ENCODE results near the gene TMEM107. TPM values are rescaled to one million over a fixed set of nuclear protein-coding genes. Genes with fewer than 3 reads are reported as not detected.

TMEM107 gene
- total RNA-seq, 2 experiments from 2014 or later = 33.4 to 35.9 TPM

DNA sequence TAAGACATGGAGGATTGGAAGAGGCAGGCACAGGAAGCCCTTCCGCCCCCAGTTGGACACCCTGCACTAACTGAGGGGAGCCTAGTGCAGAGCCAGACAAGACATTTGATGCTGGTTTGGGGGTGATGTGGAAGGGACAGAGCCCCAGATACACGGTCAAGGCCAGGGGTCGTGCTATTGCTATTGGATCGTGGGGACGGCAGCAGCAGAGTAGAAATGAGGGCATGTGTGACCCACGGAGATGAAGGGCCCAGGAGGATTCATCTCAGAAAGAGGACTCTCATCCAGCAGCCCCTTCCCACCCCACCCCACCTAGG, 11.4 kb downstream of the TMEM107 start:
- Mint-ChIP-seq H3K4me1 (ENCODE audit: low read depth) (peaks cover 43% of the 10 kb centered on the region), H3K9me3 (no peaks in the 10 kb centered on the region)
- POLR2A ChIA-PET = interaction anchor here (0.8 to 22.8 kb wide), 13 partner anchors 7 to 478 kb away, joined by 3 to 476 read pairs (median 5); partner anchors contain the start of genes HES7 and TMEM107

DNA sequence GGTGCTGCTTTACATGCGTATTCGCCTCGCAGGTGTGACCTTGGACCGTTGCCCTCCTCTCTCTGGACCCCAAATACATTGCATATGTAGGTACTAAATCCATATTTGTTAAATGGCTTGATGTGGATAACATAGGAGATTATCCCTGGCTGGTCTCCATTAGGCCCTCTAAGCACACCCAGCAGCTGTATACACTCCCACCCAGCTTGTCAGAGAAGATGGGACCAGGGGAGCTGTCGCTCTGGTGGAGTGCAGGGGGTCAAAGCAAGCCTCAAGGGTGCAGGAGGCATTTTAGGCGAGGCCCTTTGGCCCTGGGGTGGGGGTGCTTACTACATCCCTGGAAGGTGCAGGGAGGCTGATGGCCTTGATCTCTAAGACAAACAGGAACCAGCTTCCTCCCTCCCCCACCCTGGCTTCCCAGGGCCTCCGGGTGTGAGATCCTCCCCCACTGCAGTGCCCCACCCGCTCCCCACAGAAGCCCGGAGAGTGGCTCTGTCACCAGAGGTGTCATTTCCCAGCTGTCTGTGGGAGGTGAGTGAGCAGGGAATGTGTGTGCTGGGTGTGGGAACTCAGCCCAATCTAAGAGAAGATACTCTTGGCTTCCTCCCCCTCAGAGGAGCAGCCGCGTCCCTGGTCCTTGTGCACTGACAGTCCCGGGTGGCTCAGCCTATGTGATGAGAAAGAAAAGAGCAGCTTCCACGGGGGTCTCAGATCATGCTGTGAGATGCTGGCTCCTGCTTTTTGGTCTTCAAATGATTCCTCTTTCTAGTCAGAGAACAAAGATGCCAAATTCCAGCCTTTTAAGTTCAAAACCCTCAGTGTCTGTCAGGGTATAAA, 12.0 kb downstream of the TMEM107 start:
- CTCF ChIA-PET = interaction anchor here (0.6 to 1.3 kb wide), 7 partner anchors 9 to 82 kb away, joined by 3 to 4 read pairs (median 3); partner anchors contain the start of gene ALOXE3
- Mint-ChIP-seq H3K4me3 (peak overlapping the region; percentile 77), H3K27ac (peak overlapping the region; percentile 99), H3K27me3 (no peaks in the 10 kb centered on the region), H3K36me3 (ENCODE audit: low read depth) (peaks cover 23% of the 10 kb centered on the region), H3K4me1 (ENCODE audit: low read depth) (peaks cover 49% of the 10 kb centered on the region), H3K9me3 (no peaks in the 10 kb centered on the region)
- ATAC-seq (peak; percentile 64), DNase-seq (peak; percentile 88)
- TF ChIP-seq, protein P1, sequence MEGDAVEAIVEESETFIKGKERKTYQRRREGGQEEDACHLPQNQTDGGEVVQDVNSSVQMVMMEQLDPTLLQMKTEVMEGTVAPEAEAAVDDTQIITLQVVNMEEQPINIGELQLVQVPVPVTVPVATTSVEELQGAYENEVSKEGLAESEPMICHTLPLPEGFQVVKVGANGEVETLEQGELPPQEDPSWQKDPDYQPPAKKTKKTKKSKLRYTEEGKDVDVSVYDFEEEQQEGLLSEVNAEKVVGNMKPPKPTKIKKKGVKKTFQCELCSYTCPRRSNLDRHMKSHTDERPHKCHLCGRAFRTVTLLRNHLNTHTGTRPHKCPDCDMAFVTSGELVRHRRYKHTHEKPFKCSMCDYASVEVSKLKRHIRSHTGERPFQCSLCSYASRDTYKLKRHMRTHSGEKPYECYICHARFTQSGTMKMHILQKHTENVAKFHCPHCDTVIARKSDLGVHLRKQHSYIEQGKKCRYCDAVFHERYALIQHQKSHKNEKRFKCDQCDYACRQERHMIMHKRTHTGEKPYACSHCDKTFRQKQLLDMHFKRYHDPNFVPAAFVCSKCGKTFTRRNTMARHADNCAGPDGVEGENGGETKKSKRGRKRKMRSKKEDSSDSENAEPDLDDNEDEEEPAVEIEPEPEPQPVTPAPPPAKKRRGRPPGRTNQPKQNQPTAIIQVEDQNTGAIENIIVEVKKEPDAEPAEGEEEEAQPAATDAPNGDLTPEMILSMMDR (IDR thresholded peaks at IDR 0.05) = no peak
- intact Hi-C loops (cut with micrococcal nuclease) = no loop called here
- POLR2A ChIA-PET = interaction anchor here (0.7 to 22.8 kb wide), 17 partner anchors 8 to 478 kb away, joined by 3 to 476 read pairs (median 5); partner anchors contain the start of genes AURKB, HES7 and TMEM107

More for the DNA sequence above, 11.4 kb downstream of the TMEM107 start:
- H3K27me3 Mint-ChIP-seq = no peaks in the 10 kb centered on the region
- CTCF ChIA-PET = interaction anchor here (0.6 to 1.3 kb wide), 4 partner anchors 28 to 82 kb away, joined by 3 to 4 read pairs (median 3); no protein-coding TSS in a partner anchor
- H3K36me3 Mint-ChIP-seq (ENCODE audit: low read depth) = peaks cover 21% of the 10 kb centered on the region
- DNase-seq = no peak
- peak overlapping the region; percentile 77 for H3K4me3 Mint-ChIP-seq
- TF ChIP-seq, protein P1 (IDR thresholded peaks at IDR 0.05) = no peak
- peak overlapping the region; percentile 99 for H3K27ac Mint-ChIP-seq
- intact Hi-C loops (cut with micrococcal nuclease) = no loop called here
- peak; percentile 9 for ATAC-seq

DNA sequence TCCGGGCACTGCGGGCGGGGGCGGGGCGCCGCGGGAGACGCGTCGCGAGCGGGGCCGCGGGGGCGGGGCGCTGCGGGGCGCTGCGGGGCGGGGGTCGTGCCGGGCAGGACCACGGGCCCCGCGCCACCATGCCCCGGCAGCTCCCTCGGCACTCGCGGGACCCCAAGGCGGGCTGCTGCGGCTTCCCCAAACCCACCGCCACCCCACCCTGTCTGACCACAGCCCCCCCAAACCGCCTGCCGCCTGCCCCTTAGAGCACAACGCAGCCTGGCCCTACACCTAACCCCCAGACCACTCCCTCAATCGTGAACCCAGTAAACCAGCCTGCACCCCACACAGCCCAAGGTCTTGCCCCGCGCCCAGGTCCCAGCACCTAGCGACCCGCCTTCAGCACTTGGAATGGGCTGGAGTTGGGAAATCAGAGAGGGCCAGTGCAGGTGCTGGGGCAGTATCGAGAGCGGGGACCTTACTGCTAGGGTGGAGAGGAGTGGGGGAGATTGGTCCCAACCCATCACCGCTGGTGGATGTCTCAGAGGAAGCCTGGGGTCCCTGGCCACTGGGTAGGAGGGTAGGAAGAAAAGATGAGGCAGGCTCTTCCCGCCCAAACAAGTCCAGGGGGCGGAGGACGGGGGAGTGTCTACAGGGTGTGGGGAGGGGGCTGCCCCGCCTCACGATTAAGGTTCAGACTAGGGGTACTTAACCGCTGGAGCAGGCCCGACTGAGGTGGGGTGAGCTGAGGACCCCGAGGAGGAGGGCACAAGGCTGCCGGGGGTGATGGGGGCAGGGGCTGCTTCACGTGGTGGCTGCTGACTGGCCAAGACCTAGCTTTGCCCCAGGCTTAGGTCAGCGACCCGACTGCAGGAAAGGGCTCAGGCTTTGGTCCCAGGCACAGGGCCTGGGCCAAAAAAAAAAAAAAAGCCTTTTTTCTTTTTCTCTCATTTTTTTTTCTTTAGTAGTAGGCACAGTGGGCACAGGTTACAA, 12.9 kb downstream of the TMEM107 start:
- peaks cover 56% of the 10 kb centered on the region for H3K4me1 Mint-ChIP-seq (ENCODE audit: low read depth)
- no peaks in the 10 kb centered on the region for H3K27me3 Mint-ChIP-seq
- DNase-seq (peak; percentile 57), ATAC-seq (peak; percentile 10)
- peak overlapping the region; percentile 88 for H3K4me3 Mint-ChIP-seq
- H3K36me3 Mint-ChIP-seq (ENCODE audit: low read depth) = peaks cover 29% of the 10 kb centered on the region
- H3K9me3 Mint-ChIP-seq = no peaks in the 10 kb centered on the region
- ChIA-PET CTCF (interaction anchor here (0.9 to 3.2 kb wide), 7 partner anchors 10 to 83 kb away, joined by 3 to 11 read pairs (median 4); partner anchors contain the start of gene ALOXE3), POLR2A (interaction anchor here (0.7 to 22.8 kb wide), 21 partner anchors 9 to 477 kb away, joined by 3 to 476 read pairs (median 5); partner anchors contain the start of genes AURKB, BORCS6, HES7 and TMEM107)
- intact Hi-C loops (cut with micrococcal nuclease) = no loop called here
- TF ChIP-seq, protein P1 (IDR thresholded peaks at IDR 0.05) = no peak
- peak overlapping the region; percentile 99 for H3K27ac Mint-ChIP-seq

- TF ChIP-seq, protein P1 (IDR thresholded peaks at IDR 0.05) = no peak
- H3K9me3 Mint-ChIP-seq = no peaks in the 10 kb centered on the region
- POLR2A ChIA-PET = interaction anchor here (0.8 to 22.8 kb wide), 7 partner anchors 9 to 86 kb away, joined by 3 to 476 read pairs (median 13); partner anchors contain the start of genes BORCS6, CTC1 and HES7
- H3K36me3 Mint-ChIP-seq (ENCODE audit: low read depth) = peaks cover 30% of the 10 kb centered on the region
- peak; percentile 86 for DNase-seq
- CTCF ChIA-PET = interaction anchor here (3.2 kb wide), 1 partner anchor 44 kb away, joined by 11 read pairs; the partner anchor contains the start of gene ALOXE3
- H3K4me1 Mint-ChIP-seq (ENCODE audit: low read depth) = peaks cover 57% of the 10 kb centered on the region
- ATAC-seq = peak; percentile 32
- intact Hi-C loops (cut with micrococcal nuclease) = no loop called here
- peak within 1 kb of the TSS; percentile 88 for H3K4me3 Mint-ChIP-seq
- H3K27me3 Mint-ChIP-seq = no peaks in the 10 kb centered on the region
- H3K27ac Mint-ChIP-seq = peak within 1 kb of the TSS; percentile 99
Observed at GRCh38 chr17:8162233-8162996, 13.8 kb downstream of the TMEM107 start, which contains the start of gene VAMP2. TSS of gene VAMP2 (minus strand) at chr17:8162948. CDS start at chr17:8162879, 69 bp downstream.

Data from activated CD8-positive, alpha-beta T cell treated with anti-CD3 and anti-CD28 coated beads for 36 hours (primary cell).